ENCODE measurements around the gene HSPA12B.
A peak's percentile ranks its signal among the peaks of the same experiment; 100 is the strongest.

HSPA12B gene

GRCh38 chr20:3766422-3767109, 34.1 kb downstream of the HSPA12B start:
- no peak for DNase-seq (ENCODE audit: low read depth in 2 of 2)

DNA sequence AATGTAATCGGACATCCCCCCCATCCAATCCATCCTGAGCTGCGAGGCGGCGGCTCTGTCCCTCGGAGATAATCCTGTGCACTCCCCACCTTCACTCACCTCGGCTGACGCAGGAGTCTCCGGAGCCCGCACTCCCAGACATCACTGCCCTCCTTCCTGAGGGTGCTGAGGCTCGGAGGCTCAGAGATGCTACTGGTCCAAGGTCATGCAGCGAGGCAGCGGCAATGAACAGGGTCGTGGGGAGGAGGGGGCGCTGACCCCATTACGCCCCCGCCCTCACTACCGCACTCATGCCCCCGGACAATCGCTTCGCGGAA, 34.6 kb downstream of the HSPA12B start:
- DNase-seq (ENCODE audit: low read depth in 2 of 2) = no peak

- DNase-seq (ENCODE audit: low read depth in 2 of 2) = peak; percentile 91 to 94
Measured at GRCh38 chr20:3767427-3768341, 35.2 kb downstream of the HSPA12B start, which contains the start of gene ADISSP. Gene ADISSP, minus strand, starts transcription at chr20:3767753. Its CDS starts 7,653 bp downstream, at chr20:3760100.

DNA sequence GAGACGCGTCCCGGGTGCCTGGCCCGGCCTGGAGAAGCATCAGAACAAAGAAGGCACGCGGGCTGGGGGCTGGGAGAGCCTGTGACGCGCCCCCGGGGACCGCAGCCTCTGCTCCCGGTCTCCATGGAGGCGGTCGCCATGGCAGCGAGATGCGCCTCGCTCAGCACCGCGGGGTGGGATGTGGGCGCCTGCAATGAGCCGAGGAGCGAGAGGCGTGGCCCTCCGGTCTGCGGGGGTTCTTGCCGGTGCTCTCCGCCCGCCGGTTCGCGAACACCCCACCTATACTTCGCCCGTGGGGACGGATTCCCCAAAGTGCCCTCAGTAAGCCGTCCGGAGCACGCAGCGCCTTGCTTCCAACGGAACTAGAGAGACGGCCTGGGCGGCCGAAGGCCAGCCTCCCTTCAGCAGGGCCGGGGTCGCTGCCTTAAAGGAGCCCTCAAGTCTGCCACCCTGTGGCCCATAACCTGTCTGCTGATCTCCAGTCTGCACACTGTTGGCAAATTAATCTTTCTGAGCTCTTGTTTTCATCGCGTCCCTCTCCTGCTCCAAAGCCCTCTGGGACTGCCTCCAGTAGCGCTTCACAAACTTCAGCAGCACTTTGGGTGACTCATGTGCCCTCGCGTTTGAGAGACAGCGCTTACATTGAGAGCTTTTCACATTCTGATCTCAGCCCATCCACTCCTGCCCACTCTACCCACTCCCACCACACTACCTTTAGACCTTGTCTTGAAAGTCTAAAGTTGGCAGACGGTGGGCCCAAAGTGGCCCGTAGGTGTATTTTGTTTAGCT, 36.1 kb downstream of the HSPA12B start:
- DNase-seq (ENCODE audit: low read depth in 2 of 2) = peak; percentile 60 to 77

DNA sequence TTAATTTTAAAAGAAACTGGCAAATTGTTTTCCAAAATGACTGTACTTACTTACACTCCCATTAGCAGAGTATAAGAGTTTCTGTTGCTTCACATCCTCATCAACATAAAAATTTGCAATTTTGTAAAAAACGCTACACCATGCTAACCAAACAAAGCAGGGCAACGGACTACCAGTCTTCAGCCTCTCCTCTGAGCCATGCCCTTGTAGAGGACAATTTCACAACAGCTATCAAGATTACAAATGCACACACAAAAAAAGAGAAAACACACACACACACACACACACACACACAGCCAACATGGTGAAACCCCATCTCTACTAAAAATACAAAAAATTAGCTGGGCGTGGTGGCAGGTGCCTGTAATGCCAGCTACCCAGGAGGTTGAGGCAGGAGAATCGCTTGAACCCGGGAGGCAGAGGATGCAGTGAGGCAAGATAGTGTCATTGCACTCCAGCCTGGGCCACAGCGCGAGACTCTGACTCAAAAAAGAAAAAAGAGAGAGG, 39.1 kb downstream of the HSPA12B start:
- no peak for DNase-seq (ENCODE audit: low read depth in 2 of 2)

DNA sequence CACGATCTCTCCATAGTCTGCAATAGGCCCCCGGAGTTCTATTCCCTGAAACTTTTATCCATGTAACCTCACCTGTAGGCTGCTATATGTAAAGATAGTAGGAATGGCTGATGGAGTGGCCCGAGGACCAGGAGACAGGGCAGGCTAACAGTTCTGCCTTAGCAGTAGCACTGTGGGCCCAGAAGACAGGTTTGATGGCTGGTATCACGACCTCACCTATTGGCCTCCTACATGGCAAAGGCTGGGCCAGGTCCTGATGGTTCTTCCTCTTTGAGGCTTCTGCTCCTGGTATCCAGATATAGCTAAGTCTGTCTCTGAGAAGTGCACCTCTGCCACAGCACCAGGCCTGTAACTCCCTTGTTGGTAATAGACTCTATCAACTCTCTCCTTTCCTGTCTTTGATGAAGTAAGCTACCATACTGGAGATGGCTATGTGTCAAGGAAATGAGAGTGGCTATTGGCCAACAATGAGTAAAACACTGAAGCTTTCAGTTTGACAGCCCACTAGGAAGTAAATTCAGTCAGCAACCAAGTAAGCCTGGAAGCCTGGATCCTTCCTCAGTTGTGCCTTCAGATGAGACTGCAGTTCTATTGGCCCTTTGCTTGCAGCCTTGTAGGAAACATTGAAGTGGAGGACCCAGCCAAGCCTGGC, 43.1 kb downstream of the HSPA12B start:
- no peak for DNase-seq (ENCODE audit: low read depth in 2 of 2)

GRCh38 chr20:3777381-3777715, 44.9 kb downstream of the HSPA12B start:
- no peak for DNase-seq (ENCODE audit: low read depth in 2 of 2)

- DNase-seq (ENCODE audit: low read depth in 2 of 2) = no peak
Measured at GRCh38 chr20:3777716-3778629, 45.5 kb downstream of the HSPA12B start.

- DNase-seq (ENCODE audit: low read depth in 2 of 2) = no peak
Measured at GRCh38 chr20:3778976-3779375, 46.5 kb downstream of the HSPA12B start.

- no peak for DNase-seq (ENCODE audit: low read depth in 2 of 2)
Measured at GRCh38 chr20:3781153-3781910, 48.8 kb downstream of the HSPA12B start, which contains the start of gene SPEF1. Gene SPEF1, minus strand, starts transcription at chr20:3781448. Its CDS starts 161 bp downstream, at chr20:3781287.

- no peak for DNase-seq (ENCODE audit: low read depth in 2 of 2)
Measured at GRCh38 chr20:3782597-3782996, 50.1 kb downstream of the HSPA12B start.

GRCh38 chr20:3783068-3783489, 50.6 kb downstream of the HSPA12B start:
- DNase-seq (ENCODE audit: low read depth in 2 of 2) = no peak

DNA sequence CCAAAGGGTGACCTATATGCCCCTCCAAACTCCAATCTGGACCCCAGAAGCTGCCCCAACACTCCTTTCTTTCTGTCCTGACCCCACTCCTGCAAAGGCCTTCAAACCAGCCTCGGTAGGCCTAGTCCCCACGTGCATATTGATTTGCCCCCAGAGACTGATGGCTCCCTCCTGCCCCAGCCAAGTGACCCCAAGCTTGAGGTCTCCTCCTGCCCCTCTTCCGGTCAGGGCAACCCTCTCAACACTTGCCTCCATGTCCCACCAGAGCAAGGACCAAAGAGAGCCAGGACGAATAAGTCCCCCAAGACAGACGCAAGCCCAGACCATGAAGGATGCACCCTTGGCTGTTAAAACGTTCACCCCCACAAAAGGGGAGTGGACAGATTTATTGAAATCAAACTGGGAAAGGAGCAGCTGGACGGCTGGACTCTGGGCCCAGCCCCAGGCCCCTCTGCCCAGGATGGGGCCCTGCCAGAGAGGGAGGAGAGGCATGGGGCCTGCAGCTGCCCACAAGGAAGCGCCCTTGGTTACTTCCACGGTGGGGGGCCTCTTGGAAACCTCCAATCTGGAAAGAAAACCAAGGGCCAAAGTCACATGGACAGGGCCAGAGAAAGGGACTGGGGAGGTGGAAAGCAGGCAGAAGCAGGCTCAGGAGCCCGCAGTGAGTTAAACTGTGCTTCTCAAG, 51.2 kb downstream of the HSPA12B start:
- DNase-seq (ENCODE audit: low read depth in 2 of 2) = no peak

- DNase-seq (ENCODE audit: low read depth in 2 of 2) = no peak
Measured at GRCh38 chr20:3784216-3784853, 51.9 kb downstream of the HSPA12B start.

GRCh38 chr20:3784863-3785239, 52.4 kb downstream of the HSPA12B start:
- DNase-seq (ENCODE audit: low read depth in 2 of 2) = no peak

- no peak for DNase-seq (ENCODE audit: low read depth in 2 of 2)
Measured at GRCh38 chr20:3785240-3786125, 53.0 kb downstream of the HSPA12B start.

DNA sequence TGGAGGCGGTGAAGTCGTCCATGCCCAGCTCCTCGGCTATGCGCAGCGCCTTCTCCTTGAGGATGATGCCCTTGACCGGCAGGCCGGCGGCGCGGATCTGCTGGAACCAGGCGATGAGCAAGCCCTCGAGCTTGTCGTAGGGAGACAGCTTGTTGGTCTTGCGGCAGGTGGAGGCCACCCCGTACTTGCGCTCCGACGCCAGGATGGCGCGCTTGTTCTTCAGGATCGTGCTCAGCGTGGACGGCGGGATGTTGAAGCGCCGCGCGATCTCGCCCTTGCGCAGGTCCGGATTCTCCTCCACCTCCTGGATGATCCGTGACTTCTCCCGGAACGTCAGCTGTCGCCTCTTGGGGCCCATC, 53.6 kb downstream of the HSPA12B start:
- DNase-seq (ENCODE audit: low read depth in 2 of 2) = no peak

All from activated CD8-positive, alpha-beta memory T cell treated with anti-CD3 and anti-CD28 coated beads for 4 hours (primary cell).